NCI-H460 (cell line): Measurements from ENCODE around the gene ATP4B. TPM values are rescaled to one million over a fixed set of nuclear protein-coding genes. Genes with fewer than 3 reads are reported as not detected.

ENCODE experiments used
- DNase-seq: peaks from one replicate; pipeline ENCODE4 v3.0.0-alpha.2; 2016; ENCODE audit warnings: low read depth; ENCODE audit errors: extremely low read depth
- total RNA-seq: library from RNA; depleted of rRNA; stranded (reverse); fragments of >200 nt; shearing (Covaris generic); gene quantifications from 2 replicates; pipeline ENCODE4 v1.2.3, GENCODE V29; 2014

The ATP4B gene
- total RNA-seq, 1 experiment from 2014 or later = not detected

- DNase-seq = no peak
These were observed 947 bp downstream of the ATP4B start for GRCh38 chr13:113656831-113657671.

DNA sequence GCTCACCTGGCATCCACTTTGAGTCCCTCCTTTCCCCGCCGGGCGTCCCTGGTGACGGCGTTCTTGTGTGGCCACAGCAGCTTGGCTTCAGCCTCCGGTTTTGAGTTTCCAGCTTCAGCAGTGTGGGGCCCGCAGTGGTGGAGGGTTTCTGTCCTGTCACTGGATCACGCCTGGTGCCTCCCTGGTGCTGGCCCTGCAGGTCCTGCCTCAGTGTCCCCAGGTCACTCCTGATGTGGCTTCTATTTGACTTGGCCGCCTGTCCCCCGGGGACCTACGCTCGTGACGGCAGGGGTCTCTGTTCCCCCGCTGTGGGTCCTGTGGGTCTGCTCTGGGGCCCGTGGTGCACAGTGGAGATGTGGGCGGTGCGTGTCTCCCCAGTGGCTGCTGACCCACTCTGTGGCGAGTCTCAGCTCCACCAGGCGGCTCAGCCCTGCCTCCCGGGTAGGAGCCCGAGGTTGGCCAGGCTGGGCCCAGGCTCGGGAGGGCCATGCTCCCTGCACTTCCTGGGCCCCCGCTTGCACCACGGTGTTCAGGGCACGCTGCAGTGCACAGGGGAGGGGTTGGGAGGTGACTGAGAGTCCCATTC, 1.9 kb downstream of the ATP4B start:
- DNase-seq = no peak

GRCh38 chr13:113655346-113656002, 2.5 kb downstream of the ATP4B start:
- DNase-seq = no peak

GRCh38 chr13:113654591-113655345, 3.2 kb downstream of the ATP4B start:
- DNase-seq = no peak

- DNase-seq = no peak
These were observed 3.8 kb downstream of the ATP4B start for GRCh38 chr13:113654175-113654560.

- DNase-seq = no peak
These were observed 4.5 kb downstream of the ATP4B start for GRCh38 chr13:113653264-113654174.

DNA sequence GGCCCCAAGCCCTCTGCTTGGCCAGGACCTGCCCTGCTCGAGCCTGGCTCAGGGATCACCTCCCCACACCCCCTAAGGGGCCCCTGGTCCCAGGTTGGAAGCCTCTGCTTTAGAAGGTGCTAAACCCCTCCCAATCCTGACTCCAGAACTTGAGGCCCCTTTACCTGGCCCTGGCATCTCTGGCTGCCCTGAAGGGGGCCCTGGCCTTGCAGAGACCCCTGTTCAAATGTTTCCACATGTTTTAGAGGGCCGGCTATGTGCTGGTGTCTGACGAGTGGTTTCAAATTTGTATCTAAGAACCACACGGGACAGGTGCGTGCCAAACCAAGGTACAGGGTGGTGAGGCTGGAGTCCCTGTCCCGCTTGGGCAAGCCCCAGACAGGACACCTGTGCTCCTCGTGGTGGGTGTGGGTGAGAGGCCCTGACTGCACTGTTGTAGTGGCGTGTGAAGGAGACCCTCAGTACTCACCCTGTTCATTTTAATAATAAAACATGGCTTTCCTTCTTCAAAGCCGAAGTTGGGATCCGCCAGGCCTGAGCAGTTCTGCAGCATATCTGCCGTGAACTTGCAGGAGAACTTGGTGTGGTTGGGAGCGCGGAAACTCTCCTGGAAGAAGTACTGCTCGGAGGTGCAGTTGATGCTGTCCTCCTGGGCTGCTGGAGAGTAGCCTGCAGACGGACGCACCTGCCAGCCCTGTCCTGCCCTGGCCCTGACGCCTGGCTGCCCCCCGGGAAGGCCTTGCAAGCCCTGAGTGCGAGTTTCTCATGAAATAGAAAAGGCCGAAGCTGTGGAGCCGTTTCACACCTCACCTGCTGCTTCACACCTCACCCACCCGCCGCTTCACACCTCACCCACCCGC, 5.4 kb downstream of the ATP4B start:
- DNase-seq = no peak

DNA sequence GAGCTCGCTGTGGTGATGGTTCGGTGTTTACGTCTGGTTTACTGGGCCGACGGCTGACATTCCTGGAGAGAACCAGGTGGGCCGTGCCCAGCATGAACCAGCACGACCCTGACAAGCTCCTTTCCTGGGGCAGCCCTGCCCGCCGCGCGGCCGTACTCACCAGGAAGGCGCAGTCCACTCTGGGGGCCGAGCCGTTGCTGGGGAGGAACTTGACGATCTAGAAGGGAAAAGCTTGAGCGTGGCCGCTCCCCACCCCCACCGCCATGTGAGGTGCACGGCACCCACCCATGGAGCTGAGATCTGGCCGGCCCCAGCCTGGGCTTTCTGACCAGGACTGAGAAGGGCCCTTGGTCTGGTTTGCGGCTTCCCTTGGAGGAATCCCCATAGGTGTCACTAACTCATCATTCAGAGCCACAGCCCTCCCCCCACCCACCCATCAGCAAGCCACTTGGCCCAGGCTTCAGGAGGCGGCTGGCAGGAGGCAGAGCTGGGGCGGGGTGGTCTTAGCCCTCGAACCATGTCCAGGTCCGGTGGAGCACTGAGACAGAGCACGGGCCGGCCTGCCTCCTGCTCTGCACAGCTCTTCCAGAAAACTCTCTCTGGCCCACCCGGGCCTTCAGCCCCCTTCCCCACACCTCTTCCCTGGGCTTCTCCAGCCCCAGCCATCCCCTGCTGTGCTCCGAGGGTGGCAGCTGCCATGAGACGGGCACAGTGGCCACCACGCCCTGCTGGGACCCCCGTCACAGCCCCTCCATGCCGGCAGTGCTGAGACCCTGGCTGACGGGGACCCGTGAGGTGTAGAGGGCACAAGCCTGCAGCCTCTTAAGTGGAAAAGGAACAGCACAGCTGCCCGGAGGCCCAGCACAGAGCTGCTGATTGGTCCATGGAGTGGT, 6.2 kb downstream of the ATP4B start:
- no peak for DNase-seq

DNA sequence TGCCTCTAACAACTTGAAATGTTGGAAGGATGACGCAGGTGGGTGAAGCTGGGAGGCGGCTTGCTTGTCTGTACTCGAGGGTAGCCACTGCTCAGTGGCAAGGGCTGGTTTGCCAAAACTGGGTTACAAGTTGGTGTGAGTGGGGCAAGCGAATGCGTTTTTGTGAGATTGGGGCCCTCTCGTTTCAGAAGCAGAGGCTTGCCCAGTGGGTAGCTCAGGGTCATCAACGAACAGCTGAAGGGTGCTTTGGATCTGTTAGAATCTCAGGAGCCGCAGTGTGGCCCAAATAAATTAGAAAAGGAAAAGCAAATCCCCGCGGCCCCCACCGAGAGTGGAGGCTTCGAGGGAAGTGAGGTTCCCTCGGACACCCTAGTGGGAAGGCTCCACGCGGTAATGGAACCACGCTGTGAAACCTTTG, 7.3 kb downstream of the ATP4B start:
- DNase-seq = no peak

DNA sequence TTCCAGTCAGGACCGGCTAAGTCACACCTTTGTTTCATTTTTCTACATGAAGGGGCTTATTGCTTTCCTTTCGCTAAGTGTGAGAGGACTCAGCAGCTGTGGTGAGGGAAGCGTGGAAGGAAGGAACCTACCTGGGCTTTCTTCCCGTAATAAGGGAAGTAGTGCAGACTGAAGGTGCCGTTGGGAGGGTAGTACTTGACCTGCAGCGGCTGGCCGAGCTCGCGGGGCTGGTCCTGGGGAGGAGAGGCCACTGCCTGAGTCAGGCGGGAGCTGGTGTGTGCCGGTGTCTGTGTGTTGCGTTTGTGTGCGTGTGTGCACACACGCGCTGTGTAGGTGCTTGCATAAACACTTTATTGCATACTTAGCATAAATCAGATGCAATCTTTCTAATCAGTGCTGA, 7.7 kb downstream of the ATP4B start:
- no peak for DNase-seq

GRCh38 chr13:113649212-113649611, 8.8 kb downstream of the ATP4B start:
- no peak for DNase-seq

- DNase-seq = no peak
These were observed 9.8 kb downstream of the ATP4B start for GRCh38 chr13:113648216-113648610.

- peak; percentile 16 for DNase-seq
These were observed 10.4 kb downstream of the ATP4B start for GRCh38 chr13:113647351-113648215.

- no peak for DNase-seq
These were observed 11.1 kb downstream of the ATP4B start for GRCh38 chr13:113646921-113647340.

DNA sequence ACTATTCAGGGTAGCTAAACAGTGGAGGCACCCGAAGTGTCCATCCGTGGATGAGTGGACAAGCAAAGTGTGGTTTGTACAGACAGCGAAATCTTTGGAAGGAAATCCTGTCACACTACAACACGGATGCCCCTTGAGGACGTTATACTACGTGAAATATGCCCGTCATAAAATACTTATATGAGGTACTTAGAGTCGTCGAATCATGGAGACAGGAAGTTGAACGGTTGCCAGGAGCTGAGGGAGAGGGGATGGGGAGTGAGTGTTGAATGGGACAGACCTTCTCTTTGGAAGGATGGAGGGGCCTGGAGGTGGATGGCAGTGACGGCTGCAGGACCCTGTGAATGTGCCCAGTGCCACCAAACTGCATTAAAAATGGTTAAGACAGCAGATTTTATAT, 11.6 kb downstream of the ATP4B start:
- no peak for DNase-seq

DNA sequence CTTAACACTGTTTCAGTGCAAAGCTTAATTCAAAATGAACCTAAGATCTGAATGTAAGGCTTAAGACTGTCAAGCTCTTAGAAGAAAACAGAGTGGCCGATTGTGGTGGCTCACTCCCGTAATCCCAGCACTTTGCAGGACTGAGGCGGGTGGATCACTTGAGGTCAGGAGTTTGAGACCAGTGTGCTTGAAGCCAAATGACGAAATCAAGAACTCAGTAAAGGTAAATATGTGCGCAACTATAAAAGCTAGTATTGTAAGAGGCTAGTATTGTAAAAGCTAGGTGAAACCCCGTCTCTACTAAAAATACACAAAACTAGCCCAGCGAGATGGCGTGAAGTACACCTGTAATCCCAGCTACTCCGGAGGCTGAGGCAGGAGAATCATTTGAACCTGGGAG, 12.7 kb downstream of the ATP4B start:
- DNase-seq = no peak

- DNase-seq = no peak
These were observed 13.2 kb downstream of the ATP4B start for GRCh38 chr13:113644800-113645199.
